Effector memory CD8-positive, alpha-beta T cell (primary cell): ENCODE measurements around the gene IGHMBP2.
A peak's percentile ranks its signal among the peaks of the same experiment; 100 is the strongest.

Experiments
- ATAC-seq: fragments of 150-1000 bp; cut with Tn5 transposase; replicated peaks from 2 replicates; pipeline ENCODE4 v1.10.0; 2021; ENCODE audit warnings: mild to moderate bottlenecking, moderate library complexity
- DNase-seq, 3 experiments: peaks; one replicate each; pipeline ENCODE4 v3.0.0; 2021
- H3K27ac Mint-ChIP-seq, 2 donors: one replicate each; pipeline ENCODE4 v1.8.0; 2022; ENCODE audit warnings: mild to moderate bottlenecking in 2 of 2, mixed read lengths in 2 of 2, moderate library complexity in 2 of 2
- H3K27me3 Mint-ChIP-seq, 2 donors: one replicate each; pipeline ENCODE4 v1.8.0; 2022; ENCODE audit warnings: mixed read lengths in 2 of 2
- H3K36me3 Mint-ChIP-seq: one replicate; pipeline ENCODE4 v1.8.0; 2022; ENCODE audit warnings: mild to moderate bottlenecking, moderate library complexity, mixed read lengths; ENCODE audit not compliant: insufficient read depth
- H3K4me1 Mint-ChIP-seq, 2 donors: one replicate each; pipeline ENCODE4 v1.8.0; 2022; ENCODE audit warnings: low read depth in 2 of 2, mixed read lengths in 2 of 2
- H3K4me3 Mint-ChIP-seq, 2 donors: one replicate each; pipeline ENCODE4 v1.8.0; 2022; ENCODE audit warnings: mild to moderate bottlenecking in 2 of 2, mixed read lengths in 2 of 2, moderate library complexity in 2 of 2
- H3K9me3 Mint-ChIP-seq, 2 donors: one replicate each; pipeline ENCODE4 v1.8.0; 2022; ENCODE audit warnings: mixed read lengths in 2 of 2

The IGHMBP2 gene

GRCh38 chr11:68946416-68947090 is 42.9 kb downstream of the IGHMBP2 start:
- H3K27me3 Mint-ChIP-seq: peaks cover 0 to 16% of the 10 kb centered on the region in 2 donors
- DNase-seq (no peak), ATAC-seq (no peak)
- H3K36me3 Mint-ChIP-seq: peaks cover 4% of the 10 kb centered on the region
- no peaks in the 10 kb centered on the region for H3K4me1 Mint-ChIP-seq
- no peak overlapping the region for H3K27ac Mint-ChIP-seq
- no peaks in the 10 kb centered on the region for H3K9me3 Mint-ChIP-seq
- H3K4me3 Mint-ChIP-seq: no peak overlapping the region

DNA sequence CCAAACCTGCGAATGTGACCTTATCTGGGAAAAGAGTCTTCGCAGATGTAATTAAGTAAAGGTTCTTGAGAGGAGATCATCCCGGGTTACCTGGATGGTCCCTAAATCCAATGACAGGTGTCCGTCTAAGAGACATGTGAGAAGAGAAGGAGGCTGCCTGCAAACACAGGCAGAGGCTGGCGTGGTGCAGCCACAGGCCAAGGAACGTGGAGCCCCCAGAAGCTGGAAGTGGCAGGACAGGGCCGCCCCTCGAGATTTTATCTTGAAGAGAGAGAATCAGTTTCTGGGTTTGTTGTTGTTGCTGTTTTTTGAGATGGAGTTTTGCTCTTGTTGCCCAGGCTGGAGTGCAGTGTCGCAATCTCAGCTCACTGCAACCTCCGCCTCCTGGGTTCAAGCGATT is 43.5 kb downstream of the IGHMBP2 start:
- Mint-ChIP-seq H3K4me3 (no peak overlapping the region), H3K4me1 (no peaks in the 10 kb centered on the region), H3K9me3 (no peaks in the 10 kb centered on the region), H3K27ac (no peak overlapping the region), H3K36me3 (peaks cover 4% of the 10 kb centered on the region), H3K27me3 (peaks cover 0 to 16% of the 10 kb centered on the region in 2 donors)
- no peak for DNase-seq
- ATAC-seq: no peak

DNA sequence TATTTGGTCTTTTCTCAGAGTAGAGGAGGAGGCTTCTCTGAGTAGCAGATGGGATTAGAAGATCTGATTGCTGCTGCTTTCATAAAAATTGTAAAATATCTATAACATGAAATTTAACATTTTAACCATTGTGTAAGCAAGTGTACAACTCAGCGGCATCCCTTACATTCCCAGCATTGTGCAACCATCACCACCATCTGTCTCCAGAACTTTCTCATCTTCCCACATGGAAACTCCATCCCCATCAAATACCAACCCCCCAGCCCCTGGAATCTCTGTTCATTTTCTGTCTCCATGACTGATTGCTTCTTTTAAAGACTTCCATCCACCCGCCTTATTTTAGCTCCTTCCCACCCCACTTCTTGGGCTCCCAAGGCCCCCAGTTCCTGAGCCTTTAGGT is 44.8 kb downstream of the IGHMBP2 start:
- no peak overlapping the region for H3K27ac Mint-ChIP-seq
- peaks cover 4% of the 10 kb centered on the region for H3K36me3 Mint-ChIP-seq
- no peak overlapping the region for H3K4me3 Mint-ChIP-seq
- DNase-seq: no peak
- peaks cover 0 to 16% of the 10 kb centered on the region in 2 donors for H3K27me3 Mint-ChIP-seq
- no peaks in the 10 kb centered on the region for H3K4me1 Mint-ChIP-seq
- ATAC-seq: no peak
- H3K9me3 Mint-ChIP-seq: no peaks in the 10 kb centered on the region

- Mint-ChIP-seq H3K27ac (no peak overlapping the region), H3K27me3 (peaks cover 0 to 16% of the 10 kb centered on the region in 2 donors), H3K4me3 (no peak overlapping the region), H3K4me1 (no peaks in the 10 kb centered on the region), H3K36me3 (peaks cover 4% of the 10 kb centered on the region), H3K9me3 (no peaks in the 10 kb centered on the region)
- no peak for ATAC-seq
- DNase-seq: no peak
Observed at GRCh38 chr11:68948935-68949334, 45.2 kb downstream of the IGHMBP2 start.

GRCh38 chr11:68950270-68950669 is 46.6 kb downstream of the IGHMBP2 start:
- peaks cover 0 to 16% of the 10 kb centered on the region in 2 donors for H3K27me3 Mint-ChIP-seq
- H3K9me3 Mint-ChIP-seq: no peaks in the 10 kb centered on the region
- peaks cover 4% of the 10 kb centered on the region for H3K36me3 Mint-ChIP-seq
- DNase-seq (no peak), ATAC-seq (no peak)
- H3K4me1 Mint-ChIP-seq: no peaks in the 10 kb centered on the region
- no peak overlapping the region for H3K4me3 Mint-ChIP-seq
- no peak overlapping the region for H3K27ac Mint-ChIP-seq

GRCh38 chr11:68950762-68951161 is 47.1 kb downstream of the IGHMBP2 start:
- Mint-ChIP-seq H3K36me3 (peaks cover 4% of the 10 kb centered on the region), H3K9me3 (no peaks in the 10 kb centered on the region), H3K27ac (no peak overlapping the region), H3K4me3 (no peak overlapping the region), H3K4me1 (no peaks in the 10 kb centered on the region), H3K27me3 (peaks cover 0 to 16% of the 10 kb centered on the region in 2 donors)
- no peak for ATAC-seq
- DNase-seq: no peak

GRCh38 chr11:68954836-68955606 is 51.3 kb downstream of the IGHMBP2 start:
- Mint-ChIP-seq H3K9me3 (no peaks in the 10 kb centered on the region), H3K36me3 (no peaks in the 10 kb centered on the region), H3K4me3 (no peak overlapping the region), H3K27me3 (peaks cover 10 to 13% of the 10 kb centered on the region in 2 donors), H3K4me1 (no peaks in the 10 kb centered on the region), H3K27ac (peak overlapping the region in 1 of 2 donors; percentile 69)
- no peak for DNase-seq
- ATAC-seq: no peak

DNA sequence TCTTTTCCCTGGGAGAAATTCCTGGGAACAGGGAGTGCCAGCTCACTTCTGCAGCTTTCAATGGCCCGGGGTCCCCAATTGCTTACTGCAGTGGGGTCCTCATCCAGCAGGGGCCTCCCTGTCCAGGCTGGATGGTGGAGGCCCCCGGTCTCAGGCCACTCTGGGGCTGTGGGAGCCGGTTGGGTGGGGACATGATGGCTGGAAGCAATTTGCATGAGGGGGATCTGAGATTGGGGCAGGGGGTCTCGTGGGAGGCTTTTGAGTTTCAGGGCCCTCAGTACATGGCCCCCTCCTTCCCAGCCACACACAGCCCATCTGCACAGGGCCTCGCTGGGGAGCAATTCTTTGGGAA is 51.9 kb downstream of the IGHMBP2 start:
- Mint-ChIP-seq H3K36me3 (no peaks in the 10 kb centered on the region), H3K27ac (peak overlapping the region in 1 of 2 donors; percentile 69), H3K27me3 (peaks cover 10 to 13% of the 10 kb centered on the region in 2 donors), H3K9me3 (no peaks in the 10 kb centered on the region), H3K4me1 (no peaks in the 10 kb centered on the region), H3K4me3 (no peak overlapping the region)
- ATAC-seq: no peak
- DNase-seq: no peak

DNA sequence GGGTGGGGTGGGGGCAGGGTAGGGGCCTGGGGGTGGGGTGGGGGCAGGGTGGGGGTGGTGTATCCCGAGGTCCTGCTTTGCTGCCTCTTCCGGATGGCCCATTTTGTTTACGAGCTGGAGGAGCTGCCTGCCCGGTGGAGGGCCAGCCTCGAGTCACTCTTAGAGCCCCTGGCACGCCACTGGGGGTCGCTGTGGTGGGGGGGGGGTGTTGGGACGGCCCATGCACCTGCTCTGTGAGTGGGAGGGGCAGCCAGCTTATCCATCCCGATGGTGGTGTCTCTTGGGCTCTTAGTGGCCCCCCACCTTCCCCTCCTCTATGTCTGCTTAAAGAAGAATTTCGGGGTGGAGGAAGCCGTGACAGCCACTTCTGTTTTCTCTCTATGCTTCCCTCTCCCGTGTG is 52.5 kb downstream of the IGHMBP2 start:
- H3K4me1 Mint-ChIP-seq: no peaks in the 10 kb centered on the region
- DNase-seq (peak; percentile 8 to 10 (median 9)), ATAC-seq (peak; percentile 41)
- H3K9me3 Mint-ChIP-seq: no peaks in the 10 kb centered on the region
- no peak overlapping the region for H3K4me3 Mint-ChIP-seq
- no peaks in the 10 kb centered on the region for H3K36me3 Mint-ChIP-seq
- no peak overlapping the region for H3K27ac Mint-ChIP-seq
- peaks cover 10 to 13% of the 10 kb centered on the region in 2 donors for H3K27me3 Mint-ChIP-seq

GRCh38 chr11:68956547-68957254 is 53.0 kb downstream of the IGHMBP2 start:
- H3K27me3 Mint-ChIP-seq: peaks cover 13 to 15% of the 10 kb centered on the region in 2 donors
- ATAC-seq (no peak), DNase-seq (no peak)
- no peaks in the 10 kb centered on the region for H3K9me3 Mint-ChIP-seq
- no peaks in the 10 kb centered on the region for H3K36me3 Mint-ChIP-seq
- no peaks in the 10 kb centered on the region for H3K4me1 Mint-ChIP-seq
- H3K4me3 Mint-ChIP-seq: no peak overlapping the region
- no peak overlapping the region for H3K27ac Mint-ChIP-seq

GRCh38 chr11:68958211-68958610 is 54.5 kb downstream of the IGHMBP2 start:
- no peak for DNase-seq
- Mint-ChIP-seq H3K4me3 (no peak overlapping the region), H3K27ac (no peak overlapping the region), H3K27me3 (peaks cover 13 to 19% of the 10 kb centered on the region in 2 donors), H3K36me3 (no peaks in the 10 kb centered on the region), H3K4me1 (peaks cover 0 to 4% of the 10 kb centered on the region in 2 donors), H3K9me3 (no peaks in the 10 kb centered on the region)
- no peak for ATAC-seq

GRCh38 chr11:68959465-68960293 is 56.0 kb downstream of the IGHMBP2 start:
- Mint-ChIP-seq H3K4me3 (no peak overlapping the region), H3K27me3 (peaks cover 13 to 19% of the 10 kb centered on the region in 2 donors), H3K36me3 (no peaks in the 10 kb centered on the region), H3K9me3 (no peaks in the 10 kb centered on the region), H3K4me1 (peaks cover 0 to 4% of the 10 kb centered on the region in 2 donors), H3K27ac (no peak overlapping the region)
- no peak for DNase-seq
- ATAC-seq: no peak
